HG03575 (cell line): ENCODE results near the gene SMIM38.
"Not testable (repeated sequence)": the region's sequence is repeated elsewhere in the genome, so short reads cannot be mapped to it uniquely, and the experiment has no call there.

Source experiments
- ATAC-seq: cut with Tn5 transposase; IDR thresholded peaks from one replicate; pipeline ENCODE4 v1.9.1; 2021; ENCODE audit not compliant: unreplicated experiment, insufficient number of reproducible peaks, low FRiP score; ENCODE audit errors: extremely low read depth

SMIM38 gene

DNA sequence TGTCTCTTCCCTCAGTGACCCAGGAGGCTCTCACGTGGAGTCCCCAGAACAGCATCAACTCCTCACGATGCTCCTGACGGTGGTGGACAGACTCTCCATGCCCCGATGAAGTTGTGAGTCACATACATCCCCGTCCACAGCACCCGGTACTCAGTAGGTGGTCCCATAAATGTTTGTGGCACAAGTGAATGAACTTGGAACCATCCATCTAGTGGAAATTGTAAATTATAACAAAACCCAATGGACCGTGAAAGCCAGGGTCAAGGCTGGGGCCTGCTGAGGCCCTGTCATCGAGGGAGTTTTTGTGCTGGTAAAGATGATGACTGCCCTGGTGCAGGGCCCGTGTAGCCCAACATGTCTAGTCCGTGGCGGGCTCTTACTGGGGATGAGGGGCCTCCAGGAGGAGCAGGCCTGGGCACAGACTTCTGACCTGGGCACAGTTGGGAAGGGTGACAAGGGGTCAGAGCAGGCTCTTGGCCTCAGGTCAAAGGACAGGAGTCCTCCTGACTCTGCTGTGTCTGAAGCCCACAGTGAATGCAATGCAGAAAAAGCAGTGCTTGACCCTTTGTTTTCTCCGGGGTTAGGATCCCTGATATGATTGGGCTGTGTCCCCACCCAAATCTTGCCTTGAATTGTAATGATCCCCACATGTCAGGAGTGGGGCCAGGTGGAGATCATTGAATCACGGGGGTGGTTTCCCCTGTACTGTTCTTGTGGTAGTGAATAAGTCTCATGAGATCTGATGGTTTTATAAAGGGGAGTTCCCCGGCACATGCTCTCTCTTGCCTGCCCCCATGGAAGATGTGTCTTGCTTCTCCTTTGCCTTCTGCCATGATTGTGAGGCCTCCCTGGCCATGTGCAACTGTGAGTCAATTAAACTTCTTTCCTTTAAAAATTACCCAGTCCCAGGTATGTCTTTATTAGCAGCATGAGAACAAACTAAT, 20.0 kb upstream of the SMIM38 start:
- ATAC-seq: no peak

DNA sequence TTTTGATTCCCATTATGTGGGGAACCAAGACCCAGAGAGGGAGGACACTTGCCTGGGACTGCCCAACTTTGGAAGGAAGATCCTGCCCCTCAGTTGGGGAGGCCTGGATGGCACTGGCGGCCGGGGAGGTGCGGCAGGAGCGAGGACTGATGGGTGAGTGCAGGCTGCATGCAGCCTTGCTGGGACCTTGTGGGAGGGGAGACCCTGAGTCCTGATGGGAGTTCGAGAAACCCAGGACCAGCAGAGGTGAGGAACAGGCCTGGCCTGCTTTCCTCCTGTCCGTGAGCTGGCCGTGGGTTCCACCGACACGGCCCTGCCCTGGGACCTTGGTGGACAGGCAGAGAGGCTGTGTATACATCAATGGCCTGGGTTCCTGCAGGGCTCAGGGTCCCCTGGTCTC, 19.3 kb upstream of the SMIM38 start:
- no peak for ATAC-seq

DNA sequence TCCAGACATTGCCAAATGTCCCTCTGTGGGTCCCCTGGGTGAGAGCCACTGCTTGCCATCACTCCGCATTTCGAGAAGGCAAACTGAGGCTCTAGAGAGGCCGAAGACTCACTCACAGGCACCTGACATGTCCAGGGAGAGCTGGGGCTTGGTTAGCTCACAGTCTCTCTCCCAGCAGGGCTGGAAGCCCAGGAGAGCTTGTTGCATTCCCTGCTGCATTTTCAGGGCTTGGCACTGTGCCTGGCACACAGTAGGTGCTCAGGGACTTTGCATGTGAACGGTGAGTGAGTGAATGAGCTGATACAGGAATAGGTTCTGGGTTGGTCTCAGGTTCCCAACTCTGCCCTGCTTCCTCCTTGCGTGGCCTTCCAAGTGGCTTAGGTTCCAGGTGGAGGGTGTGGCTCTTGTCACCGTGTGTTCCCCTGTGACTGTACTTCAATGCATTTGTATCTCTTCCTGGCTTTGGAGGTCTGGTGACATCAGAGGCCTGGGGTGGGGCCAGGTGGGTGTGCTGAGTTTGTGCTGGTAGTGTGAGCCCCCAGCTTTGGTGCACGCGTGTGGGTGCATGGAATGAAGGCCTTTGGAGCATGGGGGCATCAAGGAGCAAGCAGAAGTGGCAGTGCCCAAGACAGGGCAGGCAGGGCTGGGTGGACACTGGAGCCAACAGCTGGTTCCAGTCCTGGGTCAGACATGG, 18.4 kb upstream of the SMIM38 start:
- no peak for ATAC-seq

DNA sequence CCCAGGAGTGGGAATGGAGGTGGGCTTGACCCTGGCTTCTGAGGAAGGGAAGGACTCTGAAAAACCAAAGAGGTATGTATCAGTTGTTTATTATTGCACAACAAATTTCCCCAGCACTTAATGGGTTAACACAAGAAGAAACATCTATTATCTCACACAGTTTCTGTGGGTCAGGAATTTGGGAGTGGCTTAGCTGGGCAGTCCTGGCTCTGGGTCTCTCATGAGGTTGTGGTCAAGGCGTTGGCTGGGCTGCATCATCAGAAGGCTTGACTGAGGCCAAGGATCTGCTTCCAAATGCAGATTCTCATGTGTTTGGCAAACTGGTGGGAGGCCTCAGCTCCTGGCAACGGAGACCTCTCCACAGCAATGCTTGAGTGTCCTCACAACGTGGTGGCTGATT, 17.5 kb upstream of the SMIM38 start:
- no peak for ATAC-seq

DNA sequence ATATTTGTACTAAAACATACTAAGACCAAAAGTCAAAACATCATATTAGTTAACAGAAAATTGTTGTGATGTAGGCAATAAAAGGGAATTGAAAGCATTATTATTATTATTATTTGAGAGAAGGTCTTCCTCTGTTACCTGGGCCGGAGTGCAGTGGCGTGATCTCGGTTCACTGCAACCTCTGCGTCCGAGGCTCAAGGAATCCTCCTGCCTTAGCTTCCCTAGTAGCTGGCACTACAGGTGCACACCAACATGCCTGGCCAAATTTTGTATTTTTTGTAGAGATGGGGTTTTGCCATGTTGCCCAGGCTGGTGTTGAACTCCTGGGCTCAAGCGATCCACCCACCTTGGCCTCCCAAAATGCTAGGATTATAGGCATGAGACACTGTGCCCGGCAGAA, 15.6 kb upstream of the SMIM38 start:
- not testable (repeated sequence) for ATAC-seq

DNA sequence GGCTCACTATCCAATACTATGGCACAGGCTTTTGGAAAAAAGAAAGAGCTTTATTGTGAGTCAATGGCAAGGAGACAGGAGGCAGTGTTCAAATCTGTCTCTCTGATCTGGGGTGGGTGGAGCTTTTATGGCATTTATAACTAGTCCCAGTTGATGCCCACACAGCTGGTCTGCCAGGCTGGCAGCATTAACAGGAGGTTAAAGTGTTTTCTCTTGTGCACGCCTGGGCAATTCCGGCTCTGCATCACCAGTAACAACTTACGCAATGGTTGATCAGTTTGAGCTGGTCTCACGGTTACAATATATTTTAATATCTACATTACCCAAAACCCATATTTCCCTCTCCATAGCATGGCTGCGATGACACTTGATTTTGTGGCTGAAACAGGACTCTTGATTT, 15.1 kb upstream of the SMIM38 start:
- ATAC-seq: no peak

DNA sequence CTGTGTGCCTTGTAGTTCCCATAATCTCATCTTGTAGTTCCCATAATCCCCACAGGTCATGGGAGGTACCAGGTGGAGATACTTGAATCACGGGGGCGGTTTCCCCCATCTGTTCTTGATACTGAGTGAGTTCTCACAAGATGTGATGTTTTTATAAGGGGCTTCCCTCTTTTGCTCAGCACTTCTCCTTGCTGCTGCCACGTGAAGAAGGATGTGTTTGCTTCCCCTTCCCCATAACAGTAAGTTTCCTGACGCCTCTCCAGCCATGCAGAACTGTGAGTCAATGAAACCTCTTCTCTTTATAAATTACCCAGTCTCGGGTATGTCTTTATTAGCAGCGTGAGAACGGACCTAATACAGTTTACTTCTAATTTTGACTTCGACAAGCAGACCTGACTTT, 14.0 kb upstream of the SMIM38 start:
- no peak for ATAC-seq

DNA sequence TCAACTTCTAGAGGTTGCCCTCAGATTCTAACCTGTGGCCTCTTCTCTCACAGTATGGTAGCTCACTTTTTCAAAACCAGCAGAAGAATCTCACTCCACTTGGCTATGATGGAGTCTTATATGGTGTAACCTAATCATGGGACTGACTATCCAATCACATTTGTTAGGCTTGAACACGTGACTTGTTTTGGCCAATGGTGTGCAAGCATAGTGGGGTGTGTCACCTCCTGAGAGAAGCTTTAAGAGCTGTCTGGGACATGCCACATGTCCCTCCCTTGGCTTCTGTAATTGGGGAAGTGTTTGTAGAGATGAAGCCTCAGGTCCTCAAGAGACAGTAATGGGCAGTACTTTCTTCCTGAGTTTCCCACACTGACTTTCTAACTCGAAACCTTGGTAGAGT, 12.8 kb upstream of the SMIM38 start:
- ATAC-seq: no peak

DNA sequence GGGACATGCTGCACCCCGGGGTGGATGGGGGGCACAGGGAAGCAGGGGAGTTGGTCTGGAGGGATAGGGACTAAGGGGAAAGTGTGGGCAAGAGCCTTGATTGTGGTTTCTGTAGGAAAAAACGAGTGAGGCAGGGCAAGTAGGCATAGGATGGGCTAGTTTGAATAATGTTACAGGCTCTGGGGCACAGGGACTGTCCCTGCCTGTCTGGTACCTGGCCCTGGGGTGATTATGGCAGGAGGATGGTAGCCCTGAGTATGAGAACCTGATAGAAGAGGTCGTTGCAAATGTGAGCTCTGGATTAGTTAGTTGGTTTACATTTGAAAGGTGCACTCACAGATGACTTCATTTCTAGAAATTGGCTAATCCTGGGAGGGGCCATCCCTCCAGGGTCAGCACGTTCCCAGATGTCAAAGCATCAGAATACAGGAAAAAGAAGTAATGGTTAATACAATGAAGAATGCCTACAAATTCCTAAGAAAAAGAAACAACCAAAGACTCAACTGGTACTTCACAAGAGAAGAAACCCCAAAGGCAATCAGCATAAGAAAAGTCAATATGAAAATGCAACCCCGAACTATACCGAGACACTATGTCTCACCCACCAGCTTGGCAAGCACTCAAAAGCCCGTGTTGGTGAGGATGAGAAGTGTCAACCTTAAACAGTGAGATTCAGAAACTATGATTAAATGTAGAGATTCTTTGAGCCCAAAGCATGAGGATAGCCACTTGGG, 11.3 kb upstream of the SMIM38 start:
- no peak for ATAC-seq

DNA sequence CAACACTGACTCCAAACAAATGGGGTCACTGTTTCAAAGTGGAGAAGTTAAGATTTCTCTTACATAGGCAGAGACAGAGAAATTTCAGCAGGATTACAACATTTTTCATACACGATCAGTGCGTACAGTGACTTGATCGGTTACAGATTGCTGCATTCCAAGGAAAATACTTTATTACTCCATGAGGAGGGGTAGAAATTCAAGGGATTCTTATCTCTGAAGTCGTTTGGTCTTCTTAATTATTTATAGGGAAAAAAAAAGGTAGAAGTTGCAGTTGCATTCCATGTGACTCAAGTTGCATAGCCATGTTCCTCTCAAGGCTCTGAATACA, 10.7 kb upstream of the SMIM38 start:
- ATAC-seq: no peak

DNA sequence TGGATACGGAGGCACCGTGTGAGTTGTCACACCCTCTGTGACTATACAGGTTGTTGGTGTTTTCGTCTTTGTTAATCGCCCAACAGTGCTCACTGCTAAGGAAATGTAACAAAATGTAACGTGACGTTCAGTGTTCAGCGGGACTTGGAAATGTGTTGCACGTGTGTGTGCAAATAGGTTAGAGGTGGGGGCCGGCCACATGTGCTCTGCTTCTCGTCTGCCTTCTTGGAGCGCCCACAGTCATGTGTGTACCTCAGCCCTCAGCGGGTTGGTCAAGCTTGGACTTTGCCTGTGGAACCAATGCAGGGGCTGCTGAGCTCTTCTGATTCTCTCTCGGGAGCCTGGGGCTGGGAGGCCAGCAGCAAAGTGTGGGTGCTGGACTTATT, 7.4 kb upstream of the SMIM38 start:
- ATAC-seq: no peak

DNA sequence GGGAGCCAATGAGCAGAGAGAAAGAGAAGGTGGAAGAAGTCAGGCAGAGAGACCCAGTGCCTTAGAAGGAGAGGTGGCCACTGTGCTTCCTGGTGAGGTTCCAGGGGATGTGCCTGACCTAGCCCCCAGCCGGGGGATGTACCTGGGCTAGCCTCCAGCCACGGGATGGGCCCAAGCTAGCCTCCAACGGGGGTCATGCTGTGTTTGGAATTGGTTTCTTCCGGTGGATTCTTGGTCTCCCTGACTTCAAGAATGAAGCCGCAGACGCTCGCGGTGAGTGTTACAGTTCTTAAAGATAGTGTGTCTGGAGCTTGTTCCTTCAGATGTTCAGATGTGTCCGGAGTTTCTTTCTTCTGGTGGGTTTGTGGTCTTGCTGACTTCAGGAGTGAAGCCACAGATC, 6.9 kb upstream of the SMIM38 start:
- ATAC-seq: no peak

DNA sequence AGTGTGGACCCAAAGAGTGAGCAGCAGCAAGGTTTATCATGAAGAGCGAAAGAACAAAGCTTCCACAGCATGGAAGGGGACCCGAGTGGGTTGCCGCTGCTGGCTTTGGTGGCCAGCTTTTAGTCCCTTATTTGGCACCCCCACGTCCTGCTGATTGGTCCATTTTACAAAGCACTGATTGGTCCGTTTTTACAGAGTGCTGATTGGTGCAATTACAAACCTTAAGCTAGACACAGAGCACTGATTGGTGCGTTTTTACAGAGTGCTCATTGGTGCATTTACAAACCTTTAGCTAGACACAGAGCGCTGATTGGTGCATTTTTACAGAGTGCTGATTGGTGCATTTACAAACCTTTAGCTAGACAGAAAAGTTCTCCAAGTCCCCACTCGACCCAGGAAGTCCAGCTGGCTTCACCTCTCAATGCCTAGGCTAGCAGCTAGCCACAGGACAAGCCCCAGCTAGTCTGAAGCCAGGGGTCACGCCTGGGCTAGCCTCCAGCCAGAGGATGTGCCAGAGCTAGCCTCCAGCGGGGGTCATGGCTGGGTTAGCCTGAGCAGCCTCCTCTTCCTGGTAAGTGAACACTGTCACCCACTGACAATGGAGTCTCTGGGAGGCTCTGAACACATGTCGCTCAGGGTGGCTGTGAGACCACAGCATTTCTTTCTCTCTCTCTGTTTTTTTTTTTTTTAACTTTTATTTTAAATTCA, 6.2 kb upstream of the SMIM38 start:
- ATAC-seq: not testable (repeated sequence)

DNA sequence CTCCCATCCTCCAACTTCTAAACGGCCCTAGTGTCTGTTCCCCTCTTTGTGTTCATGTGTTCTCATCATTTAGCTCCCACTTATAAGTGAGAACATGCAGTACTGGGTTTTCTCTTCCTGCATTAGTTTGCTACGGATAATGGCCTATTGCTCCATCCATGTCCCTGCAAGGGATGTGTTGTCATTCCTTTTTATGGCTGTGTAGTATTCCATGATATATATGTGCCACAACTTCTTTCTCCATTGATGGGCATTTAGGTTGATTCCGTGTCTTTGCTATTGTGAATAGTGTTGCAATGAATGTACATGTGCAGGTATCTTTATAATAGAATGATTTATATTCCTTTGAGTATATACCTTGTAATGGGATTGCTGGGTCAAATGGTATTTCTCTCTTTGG, 5.6 kb upstream of the SMIM38 start:
- no peak for ATAC-seq

DNA sequence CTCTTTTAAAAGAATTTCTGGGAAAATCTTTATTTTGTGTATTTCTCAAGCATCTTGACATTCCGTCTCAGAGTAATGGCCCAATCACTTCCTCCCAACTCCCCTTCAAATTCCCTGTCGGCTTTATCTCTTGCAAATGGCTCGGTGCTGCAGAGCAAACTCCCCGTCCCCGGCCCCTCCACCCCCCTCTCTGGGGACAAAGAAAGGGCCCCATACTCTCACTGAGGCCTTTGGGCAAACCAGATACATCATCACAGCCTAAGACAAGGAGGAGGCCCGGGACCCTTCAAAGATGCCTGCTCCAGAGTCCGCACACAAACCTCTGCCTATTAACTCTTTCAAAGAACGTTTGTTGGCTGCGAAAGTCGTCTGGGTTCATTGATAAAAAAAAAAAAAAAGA, 3.9 kb upstream of the SMIM38 start:
- ATAC-seq: no peak

DNA sequence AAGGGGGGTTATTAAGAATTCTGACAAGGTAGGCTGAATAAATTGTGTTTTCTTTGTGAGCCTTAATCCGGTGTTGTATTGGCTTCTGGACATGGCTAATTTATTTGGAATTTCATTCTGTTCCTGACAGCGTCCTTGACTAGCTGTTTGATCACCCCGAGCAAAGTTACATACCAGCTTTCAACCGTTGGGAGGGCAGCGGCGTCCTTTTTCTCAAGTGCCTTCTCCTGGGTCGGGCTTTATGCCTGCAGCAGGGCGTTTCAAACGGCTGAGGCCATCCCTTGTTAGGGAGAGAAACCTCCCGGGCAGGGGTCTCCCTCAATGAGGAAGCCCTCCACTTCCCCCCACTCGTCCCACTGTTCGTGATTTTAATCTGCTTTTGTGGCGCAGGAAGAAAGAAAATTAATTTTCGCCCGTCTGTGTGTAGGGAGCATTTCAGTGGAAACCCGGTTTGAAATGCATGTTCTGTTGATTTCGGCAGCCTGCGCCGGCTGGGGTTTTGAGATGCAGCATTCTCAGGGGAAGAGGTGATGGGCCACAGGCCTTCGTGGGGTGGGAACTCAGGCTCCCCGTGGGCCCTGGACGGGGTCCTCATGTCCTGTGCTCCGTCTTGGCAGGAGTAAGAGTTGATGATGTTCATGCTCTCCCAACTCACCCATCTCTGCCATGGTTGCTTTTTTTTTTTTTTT, 2.9 kb upstream of the SMIM38 start:
- no peak for ATAC-seq

DNA sequence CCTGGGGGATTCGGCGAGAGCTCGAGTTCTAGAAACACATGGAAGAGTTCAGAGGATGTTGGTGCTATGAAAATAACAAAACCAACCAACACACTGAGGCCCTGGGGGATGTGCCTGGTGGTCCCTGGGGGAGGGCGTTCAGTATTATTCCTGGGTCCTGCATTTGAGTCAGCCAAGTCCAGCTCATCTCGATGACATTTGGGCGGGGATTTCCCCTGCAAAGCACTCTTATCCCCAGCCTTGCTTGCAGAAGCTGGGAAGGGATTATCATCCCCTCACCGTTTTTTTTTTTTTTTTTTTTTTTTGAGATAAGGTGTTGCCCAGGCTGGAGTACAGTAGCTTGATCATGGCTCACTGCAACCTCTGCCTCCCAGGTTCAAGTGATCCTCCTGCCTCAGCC, 2.1 kb upstream of the SMIM38 start:
- ATAC-seq: no peak

DNA sequence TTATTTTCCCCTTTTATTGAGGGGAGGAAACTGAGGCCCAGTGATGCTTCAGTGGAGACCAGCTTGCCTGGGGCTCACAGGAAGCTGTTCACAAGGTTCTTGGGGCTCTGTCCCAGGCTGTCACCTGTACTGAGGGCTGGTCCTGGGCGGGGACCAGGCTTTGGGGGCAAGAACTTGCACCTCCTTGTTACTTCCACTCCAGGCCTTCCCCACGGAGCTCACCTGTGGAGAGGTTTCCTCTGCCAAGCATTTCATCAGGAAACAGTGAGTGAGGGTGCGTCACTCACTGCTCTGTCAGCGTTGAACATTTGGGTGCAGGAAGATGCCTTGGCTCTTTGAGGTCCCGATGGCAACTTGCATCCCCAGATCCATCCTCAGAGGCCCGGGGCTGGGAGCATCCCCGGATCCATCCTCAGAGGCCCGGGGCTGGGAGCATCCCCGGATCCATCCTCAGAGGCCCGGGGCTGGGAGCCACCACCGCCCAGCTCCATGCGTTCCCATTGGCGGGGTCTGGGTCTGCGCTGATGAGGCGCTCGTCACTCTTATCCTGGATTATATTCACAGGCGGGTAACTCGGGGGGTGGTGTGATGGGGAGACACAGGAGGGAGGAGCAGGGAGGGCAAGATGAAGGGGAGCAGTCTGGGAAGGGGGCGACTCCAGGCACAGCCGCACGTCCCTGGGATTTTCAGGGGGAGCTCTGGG, 1.4 kb upstream of the SMIM38 start:
- ATAC-seq: no peak
